Measurements from ENCODE around the gene PLEKHM3. TPM values are rescaled to one million over a fixed set of nuclear protein-coding genes. Genes with fewer than 3 reads are reported as not detected.
A peak's percentile ranks its signal among the peaks of the same experiment; 100 is the strongest.

The PLEKHM3 gene
- total and polyA plus RNA-seq, 2 of the 13 experiments (the other 11 are each of a cell fraction or from before 2014, with no cell fraction given), result 4.5 to 4.7 TPM

- TF ChIP-seq, protein P1, sequence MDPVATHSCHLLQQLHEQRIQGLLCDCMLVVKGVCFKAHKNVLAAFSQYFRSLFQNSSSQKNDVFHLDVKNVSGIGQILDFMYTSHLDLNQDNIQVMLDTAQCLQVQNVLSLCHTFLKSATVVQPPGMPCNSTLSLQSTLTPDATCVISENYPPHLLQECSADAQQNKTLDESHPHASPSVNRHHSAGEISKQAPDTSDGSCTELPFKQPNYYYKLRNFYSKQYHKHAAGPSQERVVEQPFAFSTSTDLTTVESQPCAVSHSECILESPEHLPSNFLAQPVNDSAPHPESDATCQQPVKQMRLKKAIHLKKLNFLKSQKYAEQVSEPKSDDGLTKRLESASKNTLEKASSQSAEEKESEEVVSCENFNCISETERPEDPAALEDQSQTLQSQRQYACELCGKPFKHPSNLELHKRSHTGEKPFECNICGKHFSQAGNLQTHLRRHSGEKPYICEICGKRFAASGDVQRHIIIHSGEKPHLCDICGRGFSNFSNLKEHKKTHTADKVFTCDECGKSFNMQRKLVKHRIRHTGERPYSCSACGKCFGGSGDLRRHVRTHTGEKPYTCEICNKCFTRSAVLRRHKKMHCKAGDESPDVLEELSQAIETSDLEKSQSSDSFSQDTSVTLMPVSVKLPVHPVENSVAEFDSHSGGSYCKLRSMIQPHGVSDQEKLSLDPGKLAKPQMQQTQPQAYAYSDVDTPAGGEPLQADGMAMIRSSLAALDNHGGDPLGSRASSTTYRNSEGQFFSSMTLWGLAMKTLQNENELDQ (CRISPR knock-in tag; IDR thresholded peaks at IDR 0.05; ENCODE audit: borderline replicate concordance), result 0 out of 2 replicates have a peak, but pooled peaks have one; percentile 45
- TF ChIP-seq ZNF644 (CRISPR knock-in tag; IDR thresholded peaks at IDR 0.05; ENCODE audit: low read depth) (peak; percentile 87), ZNF446 (CRISPR knock-in tag; IDR thresholded peaks at IDR 0.05) (no peak), ZNF7 (CRISPR knock-in tag; IDR thresholded peaks at IDR 0.05) (no peak), ZNF282 (IDR thresholded peaks at IDR 0.05; ENCODE audit: partially characterized antibody) (no peak), ZNF773 (CRISPR knock-in tag; IDR thresholded peaks at IDR 0.05; ENCODE audit: borderline replicate concordance) (no peak), HDAC2 (CRISPR knock-in tag; IDR thresholded peaks at IDR 0.05) (peak; percentile 66; the same call in 1 of the 2 replicates), NFIC (IDR thresholded peaks at IDR 0.05; ENCODE audit: low read length) (no peak), ZNF552 (CRISPR knock-in tag; IDR thresholded peaks at IDR 0.05; ENCODE audit: borderline replicate concordance) (no peak), ZKSCAN1 (IDR thresholded peaks at IDR 0.05; ENCODE audit: low read length) (no peak), ZNF136 (CRISPR knock-in tag; IDR thresholded peaks at IDR 0.05; ENCODE audit: low read depth) (0 out of 2 replicates have a peak, but pooled peaks have one; percentile 26), ZNF12 (CRISPR knock-in tag; IDR thresholded peaks at IDR 0.05) (0 out of 2 replicates have a peak, but pooled peaks have one; percentile 20), KMT2A (CRISPR knock-in tag; IDR thresholded peaks at IDR 0.05) (no peak), HHEX (CRISPR knock-in tag; IDR thresholded peaks at IDR 0.05) (no peak), ZBTB37 (CRISPR knock-in tag; IDR thresholded peaks at IDR 0.05) (no peak), MTA1 (CRISPR knock-in tag; IDR thresholded peaks at IDR 0.05; ENCODE audit: borderline replicate concordance) (no peak), SUZ12 (IDR thresholded peaks at IDR 0.05; ENCODE audit: low read depth, low read length) (no peak), ZNF652 (CRISPR knock-in tag; IDR thresholded peaks at IDR 0.05; ENCODE audit: borderline replicate concordance, low read depth) (no peak), ZNF225 (CRISPR knock-in tag; IDR thresholded peaks at IDR 0.05) (no peak), PHF5A (CRISPR knock-in tag; IDR thresholded peaks at IDR 0.05; ENCODE audit: low read depth, unreplicated experiment) (no peak), SMAD9 (CRISPR knock-in tag; IDR thresholded peaks at IDR 0.05) (no peak), KDM4B (CRISPR knock-in tag; IDR thresholded peaks at IDR 0.05) (no peak)
- TF ChIP-seq, protein P2, sequence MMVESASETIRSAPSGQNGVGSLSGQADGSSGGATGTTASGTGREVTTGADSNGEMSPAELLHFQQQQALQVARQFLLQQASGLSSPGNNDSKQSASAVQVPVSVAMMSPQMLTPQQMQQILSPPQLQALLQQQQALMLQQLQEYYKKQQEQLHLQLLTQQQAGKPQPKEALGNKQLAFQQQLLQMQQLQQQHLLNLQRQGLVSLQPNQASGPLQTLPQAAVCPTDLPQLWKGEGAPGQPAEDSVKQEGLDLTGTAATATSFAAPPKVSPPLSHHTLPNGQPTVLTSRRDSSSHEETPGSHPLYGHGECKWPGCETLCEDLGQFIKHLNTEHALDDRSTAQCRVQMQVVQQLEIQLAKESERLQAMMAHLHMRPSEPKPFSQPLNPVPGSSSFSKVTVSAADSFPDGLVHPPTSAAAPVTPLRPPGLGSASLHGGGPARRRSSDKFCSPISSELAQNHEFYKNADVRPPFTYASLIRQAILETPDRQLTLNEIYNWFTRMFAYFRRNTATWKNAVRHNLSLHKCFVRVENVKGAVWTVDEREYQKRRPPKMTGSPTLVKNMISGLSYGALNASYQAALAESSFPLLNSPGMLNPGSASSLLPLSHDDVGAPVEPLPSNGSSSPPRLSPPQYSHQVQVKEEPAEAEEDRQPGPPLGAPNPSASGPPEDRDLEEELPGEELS (CRISPR knock-in tag; IDR thresholded peaks at IDR 0.05), result peak; percentile 55; the same call in 1 of the 2 replicates
- TF ChIP-seq, protein P3, sequence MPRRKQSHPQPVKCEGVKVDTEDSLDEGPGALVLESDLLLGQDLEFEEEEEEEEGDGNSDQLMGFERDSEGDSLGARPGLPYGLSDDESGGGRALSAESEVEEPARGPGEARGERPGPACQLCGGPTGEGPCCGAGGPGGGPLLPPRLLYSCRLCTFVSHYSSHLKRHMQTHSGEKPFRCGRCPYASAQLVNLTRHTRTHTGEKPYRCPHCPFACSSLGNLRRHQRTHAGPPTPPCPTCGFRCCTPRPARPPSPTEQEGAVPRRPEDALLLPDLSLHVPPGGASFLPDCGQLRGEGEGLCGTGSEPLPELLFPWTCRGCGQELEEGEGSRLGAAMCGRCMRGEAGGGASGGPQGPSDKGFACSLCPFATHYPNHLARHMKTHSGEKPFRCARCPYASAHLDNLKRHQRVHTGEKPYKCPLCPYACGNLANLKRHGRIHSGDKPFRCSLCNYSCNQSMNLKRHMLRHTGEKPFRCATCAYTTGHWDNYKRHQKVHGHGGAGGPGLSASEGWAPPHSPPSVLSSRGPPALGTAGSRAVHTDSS (CRISPR knock-in tag; conservative IDR thresholded peaks at IDR 0.05), result no peak
- TF ChIP-seq, protein P4, sequence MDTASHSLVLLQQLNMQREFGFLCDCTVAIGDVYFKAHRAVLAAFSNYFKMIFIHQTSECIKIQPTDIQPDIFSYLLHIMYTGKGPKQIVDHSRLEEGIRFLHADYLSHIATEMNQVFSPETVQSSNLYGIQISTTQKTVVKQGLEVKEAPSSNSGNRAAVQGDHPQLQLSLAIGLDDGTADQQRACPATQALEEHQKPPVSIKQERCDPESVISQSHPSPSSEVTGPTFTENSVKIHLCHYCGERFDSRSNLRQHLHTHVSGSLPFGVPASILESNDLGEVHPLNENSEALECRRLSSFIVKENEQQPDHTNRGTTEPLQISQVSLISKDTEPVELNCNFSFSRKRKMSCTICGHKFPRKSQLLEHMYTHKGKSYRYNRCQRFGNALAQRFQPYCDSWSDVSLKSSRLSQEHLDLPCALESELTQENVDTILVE (CRISPR knock-in tag; IDR thresholded peaks at IDR 0.05), result peak; percentile 17; the same call in 1 of the 2 replicates
These were observed 176.8 kb downstream of the PLEKHM3 start (continued) for GRCh38 chr2:207848545-207848928.

Data from HepG2 (cell line).